Glomerular visceral epithelial cell (primary cell): Measurements from ENCODE around the gene SLC29A4.

Experiments
- DNase-seq: peaks from one replicate; pipeline ENCODE4 v3.0.0-alpha.2; 2016; ENCODE audit errors: extremely low spot score

SLC29A4 gene

GRCh38 chr7:5352440-5353010 is 69.8 kb downstream of the SLC29A4 start:
- DNase-seq, result no peak

GRCh38 chr7:5354460-5355232 is 71.9 kb downstream of the SLC29A4 start:
- no peak for DNase-seq
